ENCODE results near the gene C17orf50.

Gene C17orf50

GRCh38 chr17:35760587-35760986 lies at the start of gene C17orf50:
Gene C17orf50 (plus strand): TSS chr17:35760887. CDS start chr17:35760942, 55 bp downstream.
- TF ChIP-seq ZNF274 (IDR thresholded peaks at IDR 0.05; ENCODE audit: low read depth, low read length): no peak
- no peak for TF ChIP-seq YY1 (IDR thresholded peaks at IDR 0.05; ENCODE audit: insufficient read depth, insufficient read length)
- TF ChIP-seq SUZ12 (IDR thresholded peaks at IDR 0.05; ENCODE audit: extremely low read depth, insufficient read depth, insufficient read length): no peak
- no peak for DNase-seq (ENCODE audit: low read depth, low spot score)

GRCh38 chr17:35710950-35711349 lies 49.7 kb upstream of the C17orf50 start:
- no peak for DNase-seq (ENCODE audit: low read depth, low spot score)
- TF ChIP-seq SUZ12 (IDR thresholded peaks at IDR 0.05; ENCODE audit: extremely low read depth, insufficient read depth, insufficient read length) (no peak), YY1 (IDR thresholded peaks at IDR 0.05; ENCODE audit: insufficient read depth, insufficient read length) (no peak), ZNF274 (IDR thresholded peaks at IDR 0.05; ENCODE audit: low read depth, low read length) (no peak)
- no peak overlapping the region for H3K9ac ChIP-seq (ENCODE audit: insufficient read length, low read depth)
- H3K9me3 ChIP-seq (ENCODE audit: insufficient read depth, low read length): peaks cover 5% of the 10 kb centered on the region; the same call in 1 of the 2 replicates
- H3K4me3 ChIP-seq (ENCODE audit: insufficient read length, low read depth): no peak overlapping the region
- H3K27me3 ChIP-seq (ENCODE audit: insufficient read depth, insufficient read length): no peaks in the 10 kb centered on the region
- H3K4me1 ChIP-seq (ENCODE audit: insufficient read depth, insufficient read length): peaks cover 4% of the 10 kb centered on the region
- peaks cover 58% of the 10 kb centered on the region for H3K36me3 ChIP-seq (ENCODE audit: insufficient read depth, insufficient read length, low read length)

More at GRCh38 chr17:35760587-35760986, at the start of gene C17orf50:
- H3K27me3 ChIP-seq (ENCODE audit: insufficient read depth, insufficient read length): no peaks in the 10 kb centered on the region
- H3K4me1 ChIP-seq (ENCODE audit: insufficient read depth, insufficient read length): no peaks in the 10 kb centered on the region
- no peaks in the 10 kb centered on the region for H3K36me3 ChIP-seq (ENCODE audit: insufficient read depth, insufficient read length, low read length)
- H3K9ac ChIP-seq (ENCODE audit: insufficient read length, low read depth): no peak within 1 kb of the TSS
- H3K4me3 ChIP-seq (ENCODE audit: insufficient read length, low read depth): no peak within 1 kb of the TSS
- H3K9me3 ChIP-seq (ENCODE audit: insufficient read depth, low read length): peaks cover 16% of the 10 kb centered on the region; the same call in 1 of the 2 replicates

- no peak for TF ChIP-seq ZNF274 (IDR thresholded peaks at IDR 0.05; ENCODE audit: low read depth, low read length)
- TF ChIP-seq YY1 (IDR thresholded peaks at IDR 0.05; ENCODE audit: insufficient read depth, insufficient read length): no peak
- TF ChIP-seq SUZ12 (IDR thresholded peaks at IDR 0.05; ENCODE audit: extremely low read depth, insufficient read depth, insufficient read length): no peak
- peaks cover 74% of the 10 kb centered on the region for H3K36me3 ChIP-seq (ENCODE audit: insufficient read depth, insufficient read length, low read length)
These were observed 47.5 kb upstream of the C17orf50 start for GRCh38 chr17:35713069-35713728.

GRCh38 chr17:35714988-35715387 lies 45.7 kb upstream of the C17orf50 start:
- Histone ChIP-seq H3K9me3 (ENCODE audit: insufficient read depth, low read length) (peaks cover 5% of the 10 kb centered on the region; the same call in 1 of the 2 replicates), H3K4me1 (ENCODE audit: insufficient read depth, insufficient read length) (peaks cover 4% of the 10 kb centered on the region), H3K36me3 (ENCODE audit: insufficient read depth, insufficient read length, low read length) (peaks cover 78% of the 10 kb centered on the region), H3K27me3 (ENCODE audit: insufficient read depth, insufficient read length) (no peaks in the 10 kb centered on the region), H3K4me3 (ENCODE audit: insufficient read length, low read depth) (no peak overlapping the region), H3K9ac (ENCODE audit: insufficient read length, low read depth) (no peak overlapping the region)
- no peak for TF ChIP-seq YY1 (IDR thresholded peaks at IDR 0.05; ENCODE audit: insufficient read depth, insufficient read length)
- TF ChIP-seq ZNF274 (IDR thresholded peaks at IDR 0.05; ENCODE audit: low read depth, low read length): no peak
- TF ChIP-seq SUZ12 (IDR thresholded peaks at IDR 0.05; ENCODE audit: extremely low read depth, insufficient read depth, insufficient read length): no peak
- DNase-seq (ENCODE audit: low read depth, low spot score): no peak

More at GRCh38 chr17:35713069-35713728, 47.5 kb upstream of the C17orf50 start:
- no peak overlapping the region for H3K4me3 ChIP-seq (ENCODE audit: insufficient read length, low read depth)
- DNase-seq (ENCODE audit: low read depth, low spot score): no peak
- no peaks in the 10 kb centered on the region for H3K27me3 ChIP-seq (ENCODE audit: insufficient read depth, insufficient read length)
- H3K9ac ChIP-seq (ENCODE audit: insufficient read length, low read depth): no peak overlapping the region
- H3K4me1 ChIP-seq (ENCODE audit: insufficient read depth, insufficient read length): peaks cover 4% of the 10 kb centered on the region
- peaks cover 5% of the 10 kb centered on the region; the same call in 1 of the 2 replicates for H3K9me3 ChIP-seq (ENCODE audit: insufficient read depth, low read length)

GRCh38 chr17:35715416-35715815 lies 45.3 kb upstream of the C17orf50 start:
- TF ChIP-seq SUZ12 (IDR thresholded peaks at IDR 0.05; ENCODE audit: extremely low read depth, insufficient read depth, insufficient read length) (no peak), ZNF274 (IDR thresholded peaks at IDR 0.05; ENCODE audit: low read depth, low read length) (no peak), YY1 (IDR thresholded peaks at IDR 0.05; ENCODE audit: insufficient read depth, insufficient read length) (no peak)
- Histone ChIP-seq H3K4me1 (ENCODE audit: insufficient read depth, insufficient read length) (peaks cover 4% of the 10 kb centered on the region), H3K9me3 (ENCODE audit: insufficient read depth, low read length) (peaks cover 4% of the 10 kb centered on the region; the same call in 1 of the 2 replicates), H3K9ac (ENCODE audit: insufficient read length, low read depth) (no peak overlapping the region), H3K4me3 (ENCODE audit: insufficient read length, low read depth) (no peak overlapping the region), H3K27me3 (ENCODE audit: insufficient read depth, insufficient read length) (no peaks in the 10 kb centered on the region), H3K36me3 (ENCODE audit: insufficient read depth, insufficient read length, low read length) (peaks cover 75% of the 10 kb centered on the region)
- no peak for DNase-seq (ENCODE audit: low read depth, low spot score)

- Histone ChIP-seq H3K4me1 (ENCODE audit: insufficient read depth, insufficient read length) (peaks cover 4% of the 10 kb centered on the region), H3K9ac (ENCODE audit: insufficient read length, low read depth) (no peak overlapping the region), H3K36me3 (ENCODE audit: insufficient read depth, insufficient read length, low read length) (peaks cover 72% of the 10 kb centered on the region), H3K27me3 (ENCODE audit: insufficient read depth, insufficient read length) (no peaks in the 10 kb centered on the region), H3K4me3 (ENCODE audit: insufficient read length, low read depth) (no peak overlapping the region), H3K9me3 (ENCODE audit: insufficient read depth, low read length) (no peaks in the 10 kb centered on the region)
- DNase-seq (ENCODE audit: low read depth, low spot score): no peak
- TF ChIP-seq SUZ12 (IDR thresholded peaks at IDR 0.05; ENCODE audit: extremely low read depth, insufficient read depth, insufficient read length): no peak
These were observed 44.5 kb upstream of the C17orf50 start for GRCh38 chr17:35716173-35716572.

- peaks cover 4% of the 10 kb centered on the region for H3K4me1 ChIP-seq (ENCODE audit: insufficient read depth, insufficient read length)
- no peaks in the 10 kb centered on the region for H3K27me3 ChIP-seq (ENCODE audit: insufficient read depth, insufficient read length)
- TF ChIP-seq YY1 (IDR thresholded peaks at IDR 0.05; ENCODE audit: insufficient read depth, insufficient read length): no peak
- TF ChIP-seq SUZ12 (IDR thresholded peaks at IDR 0.05; ENCODE audit: extremely low read depth, insufficient read depth, insufficient read length): no peak
- no peak for TF ChIP-seq ZNF274 (IDR thresholded peaks at IDR 0.05; ENCODE audit: low read depth, low read length)
- H3K36me3 ChIP-seq (ENCODE audit: insufficient read depth, insufficient read length, low read length): peaks cover 75% of the 10 kb centered on the region
- H3K4me3 ChIP-seq (ENCODE audit: insufficient read length, low read depth): no peak overlapping the region
- H3K9ac ChIP-seq (ENCODE audit: insufficient read length, low read depth): no peak overlapping the region
- no peaks in the 10 kb centered on the region for H3K9me3 ChIP-seq (ENCODE audit: insufficient read depth, low read length)
- no peak for DNase-seq (ENCODE audit: low read depth, low spot score)
These were observed 43.7 kb upstream of the C17orf50 start for GRCh38 chr17:35716897-35717465.
